ENCODE results near the gene NCR1.

DNA sequence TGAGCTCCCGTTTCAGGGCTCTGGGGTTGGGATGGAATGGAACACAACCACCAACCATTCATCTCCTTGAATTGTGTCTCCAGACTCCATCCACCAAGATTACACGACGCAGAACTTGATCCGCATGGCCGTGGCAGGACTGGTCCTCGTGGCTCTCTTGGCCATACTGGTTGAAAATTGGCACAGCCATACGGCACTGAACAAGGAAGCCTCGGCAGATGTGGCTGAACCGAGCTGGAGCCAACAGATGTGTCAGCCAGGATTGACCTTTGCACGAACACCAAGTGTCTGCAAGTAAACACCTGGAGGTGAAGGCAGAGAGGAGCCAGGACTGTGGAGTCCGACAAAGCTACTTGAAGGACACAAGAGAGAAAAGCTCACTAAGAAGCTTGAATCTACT, 16.4 kb upstream of the NCR1 start:
- TF ChIP-seq POLR2A (IDR thresholded peaks at IDR 0.05; ENCODE audit: control extremely low read depth in 1 of 2, low read depth in 2 of 2, low read length in 2 of 2) (no peak), POLR2AphosphoS5 (IDR thresholded peaks at IDR 0.05; ENCODE audit: low read depth, low read length) (no peak), GABPA (IDR thresholded peaks at IDR 0.05; ENCODE audit: borderline replicate concordance, insufficient read depth, low read length) (no peak), RFX5 (IDR thresholded peaks at IDR 0.05; ENCODE audit: borderline replicate concordance, low read depth, low read length) (no peak), BCL11A (IDR thresholded peaks at IDR 0.05; ENCODE audit: low read depth in 2 of 2, low read length in 2 of 2) (no peak), EZH2 (IDR thresholded peaks at IDR 0.05; ENCODE audit: low read depth, low read length, severe bottlenecking) (no peak), TAF7 (optimal IDR thresholded peaks at IDR 0.05; ENCODE audit: borderline replicate concordance, low read depth, low read length) (no peak), SP2 (IDR thresholded peaks at IDR 0.05; ENCODE audit: low read length) (no peak), SIN3A (conservative IDR thresholded peaks at IDR 0.05 in 1 of 2, IDR thresholded peaks at IDR 0.05 in 1 of 2; ENCODE audit: low read depth in 1 of 2, low read length in 2 of 2) (no peak), CHD2 (IDR thresholded peaks at IDR 0.05; ENCODE audit: low read length) (no peak), SRF (IDR thresholded peaks at IDR 0.05; ENCODE audit: low read depth, low read length) (no peak), KDM4A (IDR thresholded peaks at IDR 0.05; ENCODE audit: low read depth, low read length, severe bottlenecking) (no peak)
- TF ChIP-seq, protein P1, sequence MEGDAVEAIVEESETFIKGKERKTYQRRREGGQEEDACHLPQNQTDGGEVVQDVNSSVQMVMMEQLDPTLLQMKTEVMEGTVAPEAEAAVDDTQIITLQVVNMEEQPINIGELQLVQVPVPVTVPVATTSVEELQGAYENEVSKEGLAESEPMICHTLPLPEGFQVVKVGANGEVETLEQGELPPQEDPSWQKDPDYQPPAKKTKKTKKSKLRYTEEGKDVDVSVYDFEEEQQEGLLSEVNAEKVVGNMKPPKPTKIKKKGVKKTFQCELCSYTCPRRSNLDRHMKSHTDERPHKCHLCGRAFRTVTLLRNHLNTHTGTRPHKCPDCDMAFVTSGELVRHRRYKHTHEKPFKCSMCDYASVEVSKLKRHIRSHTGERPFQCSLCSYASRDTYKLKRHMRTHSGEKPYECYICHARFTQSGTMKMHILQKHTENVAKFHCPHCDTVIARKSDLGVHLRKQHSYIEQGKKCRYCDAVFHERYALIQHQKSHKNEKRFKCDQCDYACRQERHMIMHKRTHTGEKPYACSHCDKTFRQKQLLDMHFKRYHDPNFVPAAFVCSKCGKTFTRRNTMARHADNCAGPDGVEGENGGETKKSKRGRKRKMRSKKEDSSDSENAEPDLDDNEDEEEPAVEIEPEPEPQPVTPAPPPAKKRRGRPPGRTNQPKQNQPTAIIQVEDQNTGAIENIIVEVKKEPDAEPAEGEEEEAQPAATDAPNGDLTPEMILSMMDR (IDR thresholded peaks at IDR 0.05; ENCODE audit: control extremely low read depth in 1 of 3, insufficient read depth in 1 of 3, low read depth in 1 of 3, low read length in 3 of 3), result no peak

Measured in H1 (cell line).